Fibroblast of lung (primary cell): Measurements from ENCODE around the gene MSLN.

Experiments used
- EZH2 ChIP-seq: IDR thresholded peaks from 2 replicates; pipeline ENCODE4 v1.5.1; 2012; ENCODE audit warnings: low read length, control low read depth, mild to moderate bottlenecking; ENCODE audit errors: missing control alignments
- TF ChIP-seq, protein P1 (sequence below), 2 donors: IDR thresholded peaks in 1 of 2; conservative IDR thresholded peaks in 1 of 2; 1 replicate in 1 of 2; 2 replicates in 1 of 2; pipeline ENCODE4 v1.5.1; 2011 to 2012; ENCODE audit warnings: low read length in 2 of 2, control low read depth in 1 of 2, inconsistent platforms in 1 of 2, low read depth in 1 of 2, mild to moderate bottlenecking in 1 of 2

DNA sequence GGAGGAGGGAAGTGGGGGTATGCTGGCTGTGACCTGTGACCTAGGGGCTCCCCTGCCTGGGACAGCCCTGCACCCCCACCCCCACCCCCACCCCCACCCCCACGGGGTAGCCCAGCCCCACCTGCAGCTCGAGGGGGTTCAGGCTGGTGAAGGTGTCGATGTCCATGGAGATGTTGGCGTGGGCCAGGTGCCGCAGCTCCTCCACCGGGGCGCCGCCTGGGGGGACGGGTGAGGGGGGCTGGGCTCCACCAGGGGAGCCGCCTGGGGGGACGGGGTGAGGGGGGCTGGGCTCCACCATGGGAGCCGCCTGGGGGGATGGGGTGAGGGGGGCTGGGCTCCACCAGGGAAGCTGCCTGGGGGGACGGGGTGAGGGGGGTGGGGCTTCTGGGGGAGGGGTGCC, 9.9 kb downstream of the MSLN start:
- TF ChIP-seq EZH2: no peak
- TF ChIP-seq, protein P1, sequence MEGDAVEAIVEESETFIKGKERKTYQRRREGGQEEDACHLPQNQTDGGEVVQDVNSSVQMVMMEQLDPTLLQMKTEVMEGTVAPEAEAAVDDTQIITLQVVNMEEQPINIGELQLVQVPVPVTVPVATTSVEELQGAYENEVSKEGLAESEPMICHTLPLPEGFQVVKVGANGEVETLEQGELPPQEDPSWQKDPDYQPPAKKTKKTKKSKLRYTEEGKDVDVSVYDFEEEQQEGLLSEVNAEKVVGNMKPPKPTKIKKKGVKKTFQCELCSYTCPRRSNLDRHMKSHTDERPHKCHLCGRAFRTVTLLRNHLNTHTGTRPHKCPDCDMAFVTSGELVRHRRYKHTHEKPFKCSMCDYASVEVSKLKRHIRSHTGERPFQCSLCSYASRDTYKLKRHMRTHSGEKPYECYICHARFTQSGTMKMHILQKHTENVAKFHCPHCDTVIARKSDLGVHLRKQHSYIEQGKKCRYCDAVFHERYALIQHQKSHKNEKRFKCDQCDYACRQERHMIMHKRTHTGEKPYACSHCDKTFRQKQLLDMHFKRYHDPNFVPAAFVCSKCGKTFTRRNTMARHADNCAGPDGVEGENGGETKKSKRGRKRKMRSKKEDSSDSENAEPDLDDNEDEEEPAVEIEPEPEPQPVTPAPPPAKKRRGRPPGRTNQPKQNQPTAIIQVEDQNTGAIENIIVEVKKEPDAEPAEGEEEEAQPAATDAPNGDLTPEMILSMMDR (conservative IDR thresholded peaks at IDR 0.05 in 1 of 2, IDR thresholded peaks at IDR 0.05 in 1 of 2; ENCODE audit: low read depth in 1 of 2, low read length in 2 of 2): no peak
